ENCODE results near the gene NHSL1.

Gene NHSL1

GRCh38 chr6:138494312-138494711, 5.0 kb downstream of the NHSL1 start:
- no peak for DNase-seq

GRCh38 chr6:138493413-138493812, 5.9 kb downstream of the NHSL1 start:
- DNase-seq: no peak

- DNase-seq: no peak
Observed at GRCh38 chr6:138492871-138493270, 6.4 kb downstream of the NHSL1 start.

- no peak for DNase-seq
Observed at GRCh38 chr6:138492113-138492512, 7.2 kb downstream of the NHSL1 start.

- DNase-seq: no peak
Observed at GRCh38 chr6:138491017-138491416, 8.3 kb downstream of the NHSL1 start.

GRCh38 chr6:138489846-138490245, 9.4 kb downstream of the NHSL1 start:
- DNase-seq: no peak

DNA sequence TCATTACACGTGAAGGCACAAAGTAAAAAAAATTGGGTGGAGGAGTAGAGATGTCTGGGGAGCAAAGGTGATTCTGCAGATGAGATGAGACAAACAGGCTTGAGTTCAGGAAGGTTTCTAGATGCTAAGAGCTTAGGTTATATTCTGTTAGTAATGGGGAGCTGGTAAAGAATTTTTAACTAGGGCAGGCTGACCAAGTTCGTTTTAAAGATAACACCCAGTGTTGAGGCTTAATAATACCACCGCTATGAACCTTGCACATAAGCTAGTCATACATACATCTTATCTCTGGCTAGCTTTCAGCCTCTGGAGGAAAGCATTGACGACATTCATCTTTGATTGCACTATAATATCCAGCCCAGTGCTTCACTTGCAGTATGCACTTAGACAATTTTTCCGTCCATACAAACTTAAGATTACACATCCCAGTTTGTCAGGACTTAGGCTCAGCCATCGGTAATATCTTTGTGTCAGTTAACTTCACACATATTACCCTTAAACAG, 12.1 kb downstream of the NHSL1 start:
- DNase-seq: no peak

- no peak for DNase-seq
Observed at GRCh38 chr6:138486249-138487101, 12.8 kb downstream of the NHSL1 start.

DNA sequence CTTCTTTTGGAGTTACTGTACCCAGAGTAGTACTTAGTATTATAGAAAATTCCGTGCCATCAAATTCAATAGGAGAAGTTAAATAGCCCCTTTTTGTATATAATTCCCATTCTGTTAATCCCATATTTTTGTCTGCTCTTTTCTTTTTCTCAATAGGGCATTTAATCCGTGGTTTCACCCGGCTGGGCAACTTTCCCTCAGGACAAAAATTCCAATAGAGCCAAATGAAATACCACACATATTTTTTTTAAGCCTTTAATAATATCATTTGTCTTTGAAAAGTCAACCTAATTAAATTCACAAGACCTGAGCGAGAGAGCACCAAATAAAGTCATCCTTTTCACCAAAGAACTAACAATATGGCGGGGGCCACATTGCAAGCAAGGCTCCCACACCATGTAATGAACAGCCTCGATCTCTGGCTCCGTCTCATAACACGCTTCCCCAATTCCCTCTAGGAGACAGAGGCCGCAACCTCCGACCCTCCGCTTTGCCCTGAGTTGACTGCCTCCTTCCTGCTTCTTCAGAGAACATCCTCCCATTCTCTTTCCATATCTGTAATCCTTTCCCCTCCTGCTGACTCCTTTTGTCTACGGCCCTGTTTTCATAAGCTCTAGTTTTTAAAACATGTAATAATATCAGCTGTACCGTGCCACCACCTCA, 13.6 kb downstream of the NHSL1 start:
- no peak for DNase-seq

DNA sequence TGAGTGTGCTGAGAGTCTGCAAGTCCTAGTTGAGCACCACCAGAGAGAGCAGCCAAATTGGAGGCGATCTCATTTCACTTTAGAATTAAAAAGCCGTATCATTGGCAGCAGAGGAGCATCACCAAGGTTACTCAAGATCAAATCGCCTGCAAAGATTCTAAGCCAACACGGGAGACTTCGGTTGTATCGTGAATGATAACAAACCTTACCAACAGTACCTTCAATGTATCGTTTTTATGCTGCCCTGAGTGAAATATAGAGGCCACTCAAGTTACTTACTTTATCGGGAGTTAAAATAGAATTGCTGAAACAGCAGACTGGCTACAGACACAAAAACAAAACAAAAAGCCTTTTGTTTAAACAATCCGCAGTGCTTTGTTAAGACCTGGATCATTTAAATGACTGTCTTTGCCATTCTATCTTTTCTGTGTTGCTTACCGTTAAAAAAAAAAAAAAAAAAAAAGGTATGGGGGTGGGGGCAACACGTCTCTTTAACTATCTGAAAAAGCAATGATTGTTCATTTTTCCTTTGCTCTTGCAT, 14.2 kb downstream of the NHSL1 start:
- DNase-seq: no peak

- no peak for DNase-seq
Observed at GRCh38 chr6:138484018-138484731, 15.1 kb downstream of the NHSL1 start.

DNA sequence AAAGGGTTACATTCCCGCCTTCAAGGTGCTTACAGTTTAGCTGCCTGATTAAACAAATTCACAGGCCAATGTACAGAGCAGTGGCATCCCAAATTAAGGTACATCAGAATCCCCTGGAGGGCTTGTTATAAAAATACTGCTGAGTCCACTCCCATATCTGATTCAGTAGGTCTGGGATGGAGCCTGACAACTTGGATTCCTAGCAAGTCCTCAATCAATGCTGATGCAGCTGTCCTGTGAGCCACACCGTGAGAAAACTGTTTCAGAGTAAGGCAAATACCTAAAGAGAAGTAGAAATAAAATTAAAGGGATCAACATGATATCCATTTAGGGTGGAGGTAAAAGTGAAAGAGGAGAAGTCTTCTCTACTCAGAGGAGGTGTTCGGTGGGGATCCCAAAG, 16.5 kb downstream of the NHSL1 start:
- DNase-seq: no peak

DNA sequence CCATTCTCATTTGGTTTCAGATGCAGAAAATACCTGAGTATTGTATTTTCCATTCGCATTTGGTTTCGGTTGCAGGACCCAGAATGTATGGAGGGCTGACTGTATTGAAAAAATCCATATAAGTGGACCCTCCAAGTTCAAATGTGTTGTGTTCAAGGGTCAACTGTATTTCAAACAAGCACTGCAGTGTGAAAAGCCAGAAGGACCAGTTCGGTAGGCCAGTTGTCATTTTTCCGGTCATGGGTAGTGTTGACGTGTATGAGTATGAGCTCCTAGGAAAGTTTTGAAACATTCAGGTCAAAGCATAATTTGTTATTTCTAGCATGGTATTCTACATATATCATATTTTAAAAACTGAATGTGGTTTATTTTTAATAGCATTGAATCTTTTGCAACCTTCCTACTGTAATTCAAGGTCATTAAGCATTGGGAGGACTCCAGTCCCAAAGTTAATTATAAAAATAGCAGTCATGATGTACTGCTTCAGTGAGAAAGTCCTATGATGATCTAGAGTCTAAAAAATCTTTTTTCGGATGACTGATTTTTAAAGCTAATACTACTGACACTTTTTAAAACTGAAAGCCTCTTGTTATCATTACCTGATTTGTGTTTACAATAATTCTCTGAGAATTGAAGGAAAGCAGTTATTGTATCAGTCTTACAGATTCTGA, 18.9 kb downstream of the NHSL1 start:
- no peak for DNase-seq

DNA sequence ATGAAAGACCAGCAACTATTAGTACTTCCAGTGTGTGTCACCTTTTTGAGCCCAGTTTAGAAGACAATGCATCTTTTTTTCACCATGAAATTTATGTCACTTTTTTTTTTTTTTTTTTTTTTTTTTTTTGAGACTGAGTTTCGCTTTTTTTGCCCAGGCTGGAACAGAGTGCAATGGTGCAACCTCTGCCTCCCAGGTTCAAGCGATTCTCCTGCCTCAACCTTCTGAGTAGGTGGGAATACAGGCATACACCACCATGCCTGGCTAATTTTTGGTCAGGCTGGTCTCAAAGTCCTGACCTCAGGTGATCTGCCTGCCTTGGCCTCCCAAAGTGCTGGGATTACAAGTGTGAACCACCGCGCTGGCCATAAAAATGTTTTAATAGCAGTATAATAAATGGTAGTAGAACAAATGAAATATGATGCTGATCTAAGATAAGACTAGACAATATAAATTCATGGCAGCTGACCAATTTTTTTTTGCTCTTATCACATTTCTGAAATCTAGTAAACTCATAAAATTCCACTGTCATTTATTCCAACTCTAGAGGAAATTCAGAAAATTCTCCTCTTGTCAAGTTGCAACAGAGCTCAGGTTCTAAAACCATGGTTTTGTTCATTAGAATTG, 21.3 kb downstream of the NHSL1 start:
- no peak for DNase-seq

- no peak for DNase-seq
Observed at GRCh38 chr6:138476116-138476515, 23.2 kb downstream of the NHSL1 start.

GRCh38 chr6:138473144-138473543, 26.1 kb downstream of the NHSL1 start:
- DNase-seq: no peak

- no peak for DNase-seq
Observed at GRCh38 chr6:138468320-138469015, 30.8 kb downstream of the NHSL1 start.

DNA sequence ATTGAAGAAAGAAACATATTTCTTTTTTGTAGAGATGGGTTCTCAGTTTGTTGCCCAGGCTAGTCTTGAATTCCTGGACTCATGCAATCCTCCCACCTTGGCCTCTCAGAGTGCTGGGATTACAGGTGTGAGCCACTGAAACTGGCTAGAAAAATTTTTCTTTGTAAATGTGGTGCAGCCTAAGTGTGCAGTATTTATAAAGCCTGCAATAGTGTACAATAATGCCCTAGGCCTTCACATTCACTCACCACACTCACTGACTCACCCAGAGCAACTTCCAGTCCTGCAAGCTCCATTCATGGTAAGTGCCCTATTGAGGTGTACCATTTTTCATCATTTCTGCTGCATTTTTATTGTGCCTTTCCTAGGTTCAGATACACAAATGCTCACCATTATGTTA, 31.4 kb downstream of the NHSL1 start:
- no peak for DNase-seq

DNA sequence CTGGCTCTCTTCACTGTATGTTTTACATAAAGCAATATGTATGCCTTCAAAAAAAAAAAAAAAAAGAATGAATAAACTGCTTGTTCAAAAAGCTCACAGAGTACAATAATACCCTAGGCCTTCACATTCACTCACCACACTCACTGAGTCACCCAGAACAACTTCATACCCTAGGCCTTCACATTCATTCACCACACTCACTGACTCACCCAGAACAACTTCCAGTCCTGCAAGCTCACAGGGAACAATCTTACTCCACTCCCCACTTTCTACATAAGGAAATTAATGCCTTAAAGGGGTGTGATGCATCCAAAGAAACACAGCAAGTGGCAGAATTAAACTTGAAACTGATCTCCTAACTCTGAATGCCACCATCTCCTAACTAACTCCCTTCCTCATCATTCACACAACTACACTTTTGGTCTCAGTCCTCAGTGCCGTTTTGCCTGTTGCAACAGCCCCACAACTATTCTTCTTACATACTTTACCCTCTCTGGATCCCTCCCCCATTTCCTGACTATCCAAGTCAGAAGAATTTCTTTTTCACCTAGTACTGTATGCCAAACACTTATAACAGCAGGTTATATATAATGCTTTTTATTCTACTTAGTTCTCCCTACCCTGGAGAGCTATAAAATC, 34.2 kb downstream of the NHSL1 start:
- no peak for DNase-seq

- no peak for DNase-seq
Observed at GRCh38 chr6:138464085-138464484, 35.2 kb downstream of the NHSL1 start.

DNA sequence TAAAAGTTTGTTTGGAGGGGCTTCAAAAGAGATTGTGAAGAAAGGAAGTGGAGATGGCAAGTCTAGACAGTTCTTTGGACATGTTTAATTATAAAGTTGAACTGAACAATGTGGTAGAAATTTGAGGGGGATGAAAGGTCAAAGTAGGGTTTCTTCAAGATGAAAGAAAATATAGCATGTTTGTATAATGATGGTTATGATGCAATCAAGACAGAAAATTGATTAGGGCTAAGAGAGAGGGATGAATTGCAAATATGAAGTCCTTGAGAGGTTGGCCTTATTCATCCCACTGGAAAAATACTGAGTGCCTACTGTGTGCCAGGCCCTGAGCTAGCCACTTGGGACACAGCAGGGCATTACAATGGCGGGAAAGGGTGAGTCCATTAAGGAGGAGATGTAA, 37.6 kb downstream of the NHSL1 start:
- no peak for DNase-seq

All from activated CD4-positive, alpha-beta T cell treated with anti-CD3 and anti-CD28 coated beads for 1 hour (primary cell).